IMR-90 (cell line): ENCODE results near the gene ANO1. TPM values are rescaled to one million over a fixed set of nuclear protein-coding genes. Genes with fewer than 3 reads are reported as not detected.

Experiments
- ATAC-seq: fragments of 200-7000 bp; cut with Tn5 transposase; 2 replicates; pipeline ENCODE4 v1.9.1; 2020; ENCODE audit warnings: low read depth, mild to moderate bottlenecking, moderate library complexity
- BruUV-seq: library from RNA; stranded (reverse); fragments of 400-500 nt; replicated peaks from 2 replicates; lab custom pipeline; 2021; lab: Mats Ljungman, UMichigan
- CTCF ChIA-PET: fragments of 300-600 bp; formaldehyde crosslinking; extraction: SDS; loops from one replicate; lab custom pipeline; 2021; ENCODE audit warnings: antibody characterized with exemption; lab: Yijun Ruan, JAX
- POLR2A ChIA-PET: fragments of 300-600 bp; sonication (Branson Sonifier 250); formaldehyde crosslinking; loops from one replicate; lab custom pipeline; 2022; ENCODE audit warnings: antibody characterized with exemption; ENCODE audit not compliant: unreplicated experiment; lab: Charles Lee
- DNase-seq: peaks from one replicate; pipeline ENCODE4 v3.0.0; 2013
- H2AFZ ChIP-seq: replicated peaks from 2 replicates; pipeline ENCODE3; 2013; ENCODE audit warnings: low read length, mild to moderate bottlenecking; ENCODE audit not compliant: poor library complexity
- H2AK5ac ChIP-seq: 2 replicates; pipeline ENCODE4 v1.6.1; 2013; ENCODE audit warnings: low read depth, low read length, inconsistent platforms
- H2AK9ac ChIP-seq: replicated peaks from 2 replicates; pipeline ENCODE3; 2013; ENCODE audit warnings: mild to moderate bottlenecking, low read depth, low read length, moderate library complexity; ENCODE audit not compliant: poor library complexity
- H2BK120ac ChIP-seq: 2 replicates; pipeline ENCODE4 v1.6.1; 2013; ENCODE audit warnings: low read depth, low read length, inconsistent platforms
- H2BK15ac ChIP-seq: 3 replicates; pipeline ENCODE4 v1.6.1; 2013; ENCODE audit warnings: low read depth, low read length, inconsistent platforms
- H2BK20ac ChIP-seq: 2 replicates; pipeline ENCODE4 v1.6.1; 2013; ENCODE audit warnings: low read depth, mild to moderate bottlenecking, inconsistent platforms, low read length, moderate library complexity
- H2BK5ac ChIP-seq: 2 replicates; pipeline ENCODE4 v1.6.1; 2013; ENCODE audit warnings: mild to moderate bottlenecking, low read depth, low read length, inconsistent platforms; ENCODE audit not compliant: poor library complexity, severe bottlenecking
- H3K14ac ChIP-seq: replicated peaks from 2 replicates; pipeline ENCODE4 v1.6.1; 2013; ENCODE audit warnings: low read depth, low read length, inconsistent platforms
- H3K18ac ChIP-seq: 2 replicates; pipeline ENCODE4 v1.6.1; 2013; ENCODE audit warnings: low read depth, low read length, control low read depth
- H3K23ac ChIP-seq: 2 replicates; pipeline ENCODE4 v1.6.1; 2013; ENCODE audit warnings: low read depth, low read length, inconsistent platforms
- H3K27ac ChIP-seq: 2 replicates; pipeline ENCODE4 v1.5.1; 2013; ENCODE audit warnings: mild to moderate bottlenecking, control low read depth, low read length; ENCODE audit not compliant: insufficient read depth
- H3K27me3 ChIP-seq: 2 replicates; pipeline ENCODE4 v1.6.1; 2013; ENCODE audit warnings: low read length; ENCODE audit not compliant: control insufficient read depth, insufficient read depth
- H3K36me3 ChIP-seq: 2 replicates; pipeline ENCODE4 v1.6.1; 2013; ENCODE audit warnings: low read length, mixed read lengths; ENCODE audit not compliant: control insufficient read depth, insufficient read depth
- H3K4ac ChIP-seq: 2 replicates; pipeline ENCODE4 v1.6.1; 2013; ENCODE audit warnings: low read depth, low read length, inconsistent platforms
- H3K4me1 ChIP-seq: 2 replicates; pipeline ENCODE4 v1.6.1; 2013; ENCODE audit warnings: low read length, mixed read lengths; ENCODE audit not compliant: control insufficient read depth, insufficient read depth
- H3K4me2 ChIP-seq: 2 replicates; pipeline ENCODE4 v1.6.1; 2013; ENCODE audit warnings: low read depth, mild to moderate bottlenecking, control low read depth, low read length, moderate library complexity
- H3K4me3 ChIP-seq: 2 replicates; pipeline ENCODE4 v1.5.1; 2013; ENCODE audit warnings: low read depth, mild to moderate bottlenecking, control low read depth, low read length, moderate library complexity; ENCODE audit not compliant: insufficient read depth
- H3K56ac ChIP-seq: 2 replicates; pipeline ENCODE4 v1.6.1; 2013; ENCODE audit warnings: low read length, inconsistent platforms; ENCODE audit not compliant: insufficient read depth; ENCODE audit errors: extremely low read depth
- H3K79me1 ChIP-seq, 2 experiments: 2 replicates each; pipeline ENCODE4 v1.6.1; 2013; ENCODE audit warnings: low read length in 2 of 2, inconsistent platforms in 1 of 2, low read depth in 1 of 2
- H3K9ac ChIP-seq: 2 replicates; pipeline ENCODE4 v1.6.1; 2013; ENCODE audit warnings: low read depth, low read length, control low read depth
- H3K9me1 ChIP-seq: 2 replicates; pipeline ENCODE4 v1.6.1; 2013; ENCODE audit warnings: low read length, inconsistent platforms; ENCODE audit not compliant: insufficient read depth
- H3K9me3 ChIP-seq: 2 replicates; pipeline ENCODE4 v1.6.1; 2013; ENCODE audit warnings: low read length; ENCODE audit not compliant: control insufficient read depth, insufficient read depth
- H4K20me1 ChIP-seq: 2 replicates; pipeline ENCODE4 v1.6.1; 2013; ENCODE audit warnings: low read length, inconsistent platforms; ENCODE audit not compliant: insufficient read depth
- H4K5ac ChIP-seq: 2 replicates; pipeline ENCODE4 v1.6.1; 2013; ENCODE audit warnings: mild to moderate bottlenecking, low read depth, low read length, control low read depth
- H4K8ac ChIP-seq, 2 experiments: 2 replicates each; pipeline ENCODE4 v1.6.1; 2013; ENCODE audit warnings: low read depth in 2 of 2, low read length in 2 of 2, control low read depth in 1 of 2, inconsistent platforms in 1 of 2
- H4K91ac ChIP-seq: 2 replicates; pipeline ENCODE4 v1.6.1; 2013; ENCODE audit warnings: low read depth, low read length, inconsistent platforms; ENCODE audit not compliant: insufficient read depth
- BHLHE40 ChIP-seq: fragments of 150-350 bp; IDR thresholded peaks from 2 replicates; pipeline ENCODE4 v1.6.1; 2016; ENCODE audit warnings: mild to moderate bottlenecking, low read depth, low read length
- CEBPB ChIP-seq: IDR thresholded peaks from 2 replicates; pipeline ENCODE4 v1.6.1; 2012; ENCODE audit warnings: low read depth, low read length, improper control_type of control experiment
- CHD1 ChIP-seq: IDR thresholded peaks from 2 replicates; pipeline ENCODE4 v1.6.1; 2012; ENCODE audit warnings: low read depth, low read length, improper control_type of control experiment
- CTCF ChIP-seq: conservative IDR thresholded peaks from 2 replicates; pipeline ENCODE4 v1.5.1; 2012; ENCODE audit warnings: mild to moderate bottlenecking, low read depth, low read length, improper control_type of control experiment
- ELK1 ChIP-seq: fragments of 150-350 bp; IDR thresholded peaks from 2 replicates; pipeline ENCODE4 v1.6.1; 2016; ENCODE audit warnings: low read depth, mild to moderate bottlenecking, low read length, moderate library complexity, borderline replicate concordance
- FOS ChIP-seq: fragments of 150-350 bp; IDR thresholded peaks from 2 replicates; pipeline ENCODE4 v1.6.1; 2016; ENCODE audit warnings: low read depth, low read length
- MAFK ChIP-seq: IDR thresholded peaks from 2 replicates; pipeline ENCODE4 v1.6.1; 2012; ENCODE audit warnings: low read depth, low read length, improper control_type of control experiment
- MAZ ChIP-seq: IDR thresholded peaks from 2 replicates; pipeline ENCODE4 v1.6.1; 2012; ENCODE audit warnings: low read depth, mild to moderate bottlenecking, low read length, improper control_type of control experiment, moderate library complexity, borderline replicate concordance
- MXI1 ChIP-seq: IDR thresholded peaks from 2 replicates; pipeline ENCODE4 v1.6.1; 2012; ENCODE audit warnings: low read depth, mild to moderate bottlenecking, low read length, moderate library complexity, borderline replicate concordance
- NFE2L2 ChIP-seq: fragments of 150-350 bp; IDR thresholded peaks from 2 replicates; pipeline ENCODE4 v1.6.1; 2016; ENCODE audit warnings: low read depth, mild to moderate bottlenecking, low read length
- POLR2A ChIP-seq: IDR thresholded peaks from 2 replicates; pipeline ENCODE4 v1.6.1; 2012; ENCODE audit warnings: mild to moderate bottlenecking, low read depth, low read length
- RAD21 ChIP-seq: IDR thresholded peaks from 2 replicates; pipeline ENCODE4 v1.6.1; 2012; ENCODE audit warnings: low read length, improper control_type of control experiment
- RCOR1 ChIP-seq: IDR thresholded peaks from 2 replicates; pipeline ENCODE4 v1.6.1; 2012; ENCODE audit warnings: mild to moderate bottlenecking, low read length, improper control_type of control experiment; ENCODE audit not compliant: insufficient replicate concordance
- RFX5 ChIP-seq: IDR thresholded peaks from 2 replicates; pipeline ENCODE4 v1.8.0; 2012; ENCODE audit warnings: low read depth, mild to moderate bottlenecking, low read length, moderate library complexity
- SMC3 ChIP-seq: fragments of 150-350 bp; IDR thresholded peaks from 2 replicates; pipeline ENCODE4 v1.6.1; 2016; ENCODE audit warnings: low read depth, mild to moderate bottlenecking, antibody characterized with exemption, low read length, moderate library complexity
- USF2 ChIP-seq: fragments of 150-350 bp; IDR thresholded peaks from 2 replicates; pipeline ENCODE4 v1.6.1; 2017; ENCODE audit warnings: mild to moderate bottlenecking, antibody characterized with exemption, low read length, low read depth
- WGBS, 2 experiments: methylation state at CpG; one replicate each; pipeline versions ENCODE4 v1.1.5 to v1.1.7; 2013; ENCODE audit warnings: missing lambda C conversion rate in 2 of 2; ENCODE audit not compliant: insufficient read length in 1 of 2; ENCODE audit errors: extremely low coverage in 2 of 2; 5-methylcytosine and 5-hydroxymethylcytosine counted together
- dilution Hi-C: fragments of 300-500 bp; cut with HindIII; formaldehyde crosslinking; loops from one replicate; pipeline ENCODE4 v1.14.3; 2018; ENCODE audit warnings: low sequenced_read_pairs; ENCODE audit not compliant: unreplicated experiment
- in situ Hi-C: fragments of 300-500 bp; cut with MboI; formaldehyde crosslinking; loops from 3 replicates; pipeline ENCODE4 v1.14.3; 2019; ENCODE audit warnings: low sequenced_read_pairs, inconsistent platforms, mixed read lengths
- intact Hi-C: fragments of 100-400 bp; cut with micrococcal nuclease; formaldehyde crosslinking; loops from 2 replicates; pipeline ENCODE4 v1.10.0; 2022
- polyA plus RNA-seq, 3 experiments: library from polyadenylated mRNA; depleted of rRNA; stranded (reverse); fragments of >200 nt; gene quantifications; 2 replicates each; pipeline ENCODE4 v1.2.3, GENCODE V29; 2012; ENCODE audit warnings: low replicate concordance in 1 of 3
- total RNA-seq: library from RNA; depleted of rRNA; stranded (reverse); fragments of >200 nt; gene quantifications from 2 replicates; pipeline ENCODE4 v1.2.3, GENCODE V29; 2012

The ANO1 gene
- total and polyA plus RNA-seq, 2 of the 4 experiments (the other 2 are of a cell fraction): 4.1 to 10.7 TPM

GRCh38 chr11:70115778-70116177, 37.7 kb downstream of the ANO1 start:
- H2AFZ ChIP-seq: no peak overlapping the region
- H2BK5ac ChIP-seq: no peak overlapping the region
- WGBS, 2 experiments: 80% methylated on average over 2 of the region's 8 CpGs; no CpG with 5 or more reads in 1 of the 2 experiments
- BruUV-seq: no TSS peak
- no peak overlapping the region for H2AK5ac ChIP-seq
- ATAC-seq: no peak
- H3K9me1 ChIP-seq: peaks cover 3% of the 10 kb centered on the region; the same call in 1 of the 2 replicates
- H3K27me3 ChIP-seq: no peaks in the 10 kb centered on the region
- no peak for DNase-seq
- in situ Hi-C loops: no loop called here
- H3K18ac ChIP-seq: no peak overlapping the region
- no peaks in the 10 kb centered on the region for H4K20me1 ChIP-seq
- no peak overlapping the region for H3K4me3 ChIP-seq
- ChIA-PET POLR2A (no interaction called here), CTCF (no interaction called here)
- no peak overlapping the region for H4K91ac ChIP-seq
- no peaks in the 10 kb centered on the region for H3K79me1 ChIP-seq
- H3K9ac ChIP-seq: no peak overlapping the region
- H2BK15ac ChIP-seq: no peak overlapping the region
- no peak overlapping the region for H4K8ac ChIP-seq
- no peak overlapping the region for H3K4me2 ChIP-seq
- no peak overlapping the region for H3K27ac ChIP-seq
- H2BK120ac ChIP-seq: no peak overlapping the region
- H3K9me3 ChIP-seq: no peaks in the 10 kb centered on the region
- H2AK9ac ChIP-seq: no peak overlapping the region
- dilution Hi-C loops: no loop called here
- H3K36me3 ChIP-seq: no peaks in the 10 kb centered on the region
- H3K4me1 ChIP-seq: peaks cover 9% of the 10 kb centered on the region
- H4K5ac ChIP-seq: no peak overlapping the region
- no peak overlapping the region for H3K14ac ChIP-seq
- TF ChIP-seq POLR2A: no peak
- TF ChIP-seq MXI1: no peak
- TF ChIP-seq MAZ: no peak
- no peak for TF ChIP-seq RFX5
- no peak for TF ChIP-seq CEBPB
- no peak for TF ChIP-seq USF2
- TF ChIP-seq MAFK: no peak
- no peak for TF ChIP-seq NFE2L2
- no peak for TF ChIP-seq FOS
- no peak for TF ChIP-seq CTCF
- TF ChIP-seq SMC3: no peak
- no peak for TF ChIP-seq ELK1
- TF ChIP-seq RAD21: no peak
- TF ChIP-seq BHLHE40: no peak
- TF ChIP-seq CHD1: no peak
- TF ChIP-seq RCOR1: no peak
- H2BK20ac ChIP-seq: no peak overlapping the region
- H3K23ac ChIP-seq: no peak overlapping the region
- intact Hi-C loops: no loop called here
- no peak overlapping the region for H3K4ac ChIP-seq
- no peak overlapping the region for H3K56ac ChIP-seq
